ENCODE results near the gene RNH1.

Gene RNH1

DNA sequence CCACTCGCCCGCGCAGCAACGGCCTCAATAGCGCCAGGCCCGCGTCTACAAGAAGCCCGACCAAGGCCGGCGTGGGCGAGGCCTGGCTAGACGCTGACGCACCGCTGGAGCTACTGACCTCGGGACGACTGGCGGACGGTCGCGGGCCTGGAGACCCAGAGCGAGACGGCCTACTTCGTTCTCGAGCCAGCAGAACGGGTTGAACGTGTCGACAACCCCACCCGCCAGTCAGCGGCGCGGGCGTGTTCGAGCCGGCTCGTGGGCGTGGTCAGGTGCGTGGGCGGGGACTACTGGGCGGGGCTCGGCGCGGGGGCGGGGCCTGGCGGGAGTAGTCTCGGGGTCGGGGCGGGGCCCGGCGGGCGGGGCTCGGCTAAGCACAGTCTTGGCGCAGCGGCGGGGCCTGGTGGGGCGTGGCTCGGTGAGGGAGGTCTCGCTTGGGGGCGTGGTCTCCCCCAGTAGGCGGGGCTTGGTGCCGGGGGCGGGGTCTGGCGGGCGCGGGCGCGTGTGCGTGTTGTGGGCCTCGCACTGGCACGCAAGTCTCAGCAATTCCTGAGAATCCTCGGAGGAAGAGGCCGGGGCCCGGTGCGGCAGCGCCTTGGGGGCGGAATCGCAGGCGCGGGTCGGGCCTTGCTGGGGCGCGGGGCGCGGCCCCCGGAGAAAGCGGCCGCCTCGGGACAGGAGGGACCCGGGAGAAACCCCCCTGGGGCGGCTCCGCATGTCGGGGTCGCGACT, at the start of gene RNH1:
TSS of gene RNH1 (minus strand) at position 248 of the 732 bp plus-strand sequence. CDS start 5,080 bp downstream, outside the sequence.
- DNase-seq = peak; percentile 87

DNA sequence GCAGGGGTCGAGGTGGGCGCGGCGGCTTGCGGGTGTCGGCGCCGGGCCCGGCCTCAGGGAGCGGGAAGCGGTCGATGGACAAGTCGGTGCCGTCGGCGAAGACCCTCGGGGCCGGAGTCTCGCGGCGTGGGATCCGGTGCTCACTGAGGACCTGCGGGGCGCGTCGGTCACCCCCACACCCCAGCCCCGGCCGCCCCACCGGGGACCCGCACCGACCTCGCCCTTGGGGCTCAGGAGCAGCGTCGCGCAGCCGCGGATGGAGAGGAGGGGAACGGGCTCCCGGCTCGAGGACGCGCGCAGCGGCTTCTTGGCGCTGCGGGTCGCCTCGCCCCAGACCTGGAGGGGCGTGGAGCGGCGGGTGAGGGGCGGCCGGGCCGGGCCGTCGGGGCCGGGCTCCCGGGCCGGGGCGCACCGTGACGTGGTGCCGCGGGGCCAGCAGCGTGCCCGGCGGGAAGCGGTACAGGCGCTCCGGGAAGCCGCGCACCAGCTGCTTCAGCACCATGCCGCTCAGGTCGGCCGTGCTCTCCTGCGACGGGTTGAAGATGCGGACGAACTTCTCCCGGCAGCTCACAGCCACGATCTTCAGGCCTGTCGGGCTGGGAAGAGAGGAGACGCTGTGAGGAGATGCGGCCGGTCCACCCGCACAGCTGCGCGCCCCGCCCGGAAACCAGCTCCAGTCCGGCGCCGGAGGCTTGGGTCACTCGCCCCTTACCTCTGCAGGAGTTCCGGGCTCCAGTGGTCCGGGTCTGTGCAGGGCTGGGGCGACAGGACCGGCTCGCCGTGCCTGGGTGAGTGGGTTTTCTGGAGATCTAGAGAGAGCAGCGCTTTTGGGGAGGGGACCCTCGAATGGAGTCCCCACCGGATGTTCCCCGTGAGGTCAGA, 49.0 kb upstream of the RNH1 start:
- no peak for DNase-seq

DNA sequence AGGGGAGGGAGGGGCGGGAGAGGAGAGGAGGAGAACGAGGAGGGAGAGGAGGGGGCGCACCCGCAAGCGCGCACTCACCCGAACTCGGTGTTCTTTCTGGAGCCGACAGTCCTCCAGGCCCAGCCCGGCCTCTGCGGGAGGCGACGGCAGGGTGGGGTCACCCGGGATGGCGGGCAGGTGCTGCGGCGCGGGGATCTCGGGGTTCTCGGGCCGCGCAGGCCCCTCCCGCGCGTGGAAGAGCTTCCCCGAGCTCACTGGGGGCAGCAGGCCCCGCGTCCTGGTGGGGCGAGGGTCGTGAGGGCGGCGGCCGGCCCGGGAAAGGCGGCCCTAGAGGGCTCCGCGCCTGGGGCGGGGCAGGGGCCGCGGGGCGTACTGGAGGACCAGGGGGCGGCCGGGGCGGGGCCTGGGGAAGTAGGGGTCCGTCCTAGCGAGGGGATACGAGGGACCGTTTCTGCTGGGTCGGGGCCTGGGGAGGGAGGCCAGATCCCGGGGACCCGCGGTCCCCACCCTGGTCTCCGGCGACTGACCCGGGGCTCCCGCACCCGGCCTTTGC, 48.3 kb upstream of the RNH1 start:
- no peak for DNase-seq

GRCh38 chr11:554428-555226, 47.6 kb upstream of the RNH1 start:
- peak; percentile 43 for DNase-seq

DNA sequence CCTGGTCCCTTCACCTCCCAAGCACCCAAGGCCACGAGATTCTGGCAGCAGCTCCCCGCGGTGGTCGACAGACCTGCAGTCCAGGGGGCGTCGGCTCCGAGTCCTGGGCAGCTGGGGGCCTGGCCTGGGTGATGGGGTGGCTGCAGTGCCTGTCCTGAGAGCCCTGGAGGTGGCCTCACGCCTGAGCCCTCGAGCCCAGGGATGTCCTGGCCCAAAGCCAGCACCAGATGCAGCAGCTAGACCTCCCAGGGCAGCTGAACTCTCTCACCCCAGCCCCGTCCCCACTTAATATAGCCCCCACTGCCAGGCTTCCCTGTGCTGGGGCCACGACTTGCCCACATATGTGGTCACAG, 46.9 kb upstream of the RNH1 start:
- no peak for DNase-seq

DNA sequence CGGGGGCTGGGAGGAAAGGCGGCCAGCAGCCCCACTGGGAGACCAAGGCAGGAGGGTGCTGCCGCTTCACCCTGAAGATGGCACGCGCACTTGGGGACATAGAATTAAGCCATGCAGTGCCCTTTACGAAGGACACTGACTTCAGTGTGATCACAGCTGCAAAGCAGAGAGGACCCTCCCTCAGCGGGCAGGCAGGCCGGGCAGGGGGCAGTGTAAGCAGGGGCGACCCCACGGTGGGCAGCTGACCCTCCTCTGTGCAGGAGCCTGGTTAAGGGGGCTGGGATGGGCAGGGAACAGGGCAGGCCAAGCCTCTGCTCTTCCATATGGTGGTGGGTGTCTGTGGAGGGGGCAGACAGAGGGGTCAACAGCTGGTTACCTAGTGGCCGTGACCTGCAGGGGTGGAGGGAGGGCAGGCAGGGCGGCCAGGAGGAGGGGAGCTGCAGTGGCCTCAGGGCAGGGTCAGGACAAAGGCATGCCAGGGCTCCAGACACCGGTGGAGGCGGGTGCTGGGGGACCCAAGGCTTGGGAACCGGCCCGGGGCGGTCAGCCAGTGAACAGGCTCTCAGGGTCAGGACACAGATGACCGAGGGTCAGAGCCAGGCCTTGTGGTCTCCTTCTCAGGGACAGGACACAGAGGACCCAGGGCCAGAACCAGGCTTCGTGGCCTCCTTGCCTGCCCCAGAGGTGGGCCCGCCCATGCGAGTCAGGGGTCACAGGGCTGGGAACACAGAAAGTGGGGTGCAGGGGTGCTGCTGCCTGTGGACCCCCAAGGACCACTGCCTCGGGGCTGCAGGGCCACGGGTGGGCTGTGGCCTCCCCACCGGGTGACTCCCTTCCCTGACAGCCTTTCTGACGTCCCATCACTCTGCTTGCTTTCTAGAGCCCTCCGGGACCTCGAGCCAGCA, 46.3 kb upstream of the RNH1 start:
- no peak for DNase-seq

DNA sequence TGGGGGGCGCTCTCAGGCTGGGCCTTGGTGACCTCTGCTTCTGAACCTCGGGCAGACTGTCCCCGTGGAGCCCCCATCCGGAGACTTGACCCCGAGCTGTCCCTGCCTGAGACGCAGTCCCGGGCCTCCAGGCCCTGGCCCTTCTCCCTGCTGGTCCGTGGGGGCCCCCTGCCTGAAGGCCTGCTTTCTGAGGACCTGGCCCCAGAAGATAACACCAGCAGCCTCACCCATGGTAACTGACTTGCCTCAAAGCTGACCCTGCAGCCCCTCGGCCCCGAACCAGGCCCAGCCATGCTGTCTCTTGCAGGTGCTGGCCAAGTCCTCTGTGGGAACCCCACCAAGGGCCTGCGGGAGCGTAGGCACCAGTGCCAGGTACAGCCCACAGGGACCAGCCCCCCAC, 44.6 kb upstream of the RNH1 start:
- no peak for DNase-seq

- no peak for DNase-seq
Measured at GRCh38 chr11:551131-551530, 44.1 kb upstream of the RNH1 start.

- no peak for DNase-seq
Measured at GRCh38 chr11:550746-551085, 43.7 kb upstream of the RNH1 start.

DNA sequence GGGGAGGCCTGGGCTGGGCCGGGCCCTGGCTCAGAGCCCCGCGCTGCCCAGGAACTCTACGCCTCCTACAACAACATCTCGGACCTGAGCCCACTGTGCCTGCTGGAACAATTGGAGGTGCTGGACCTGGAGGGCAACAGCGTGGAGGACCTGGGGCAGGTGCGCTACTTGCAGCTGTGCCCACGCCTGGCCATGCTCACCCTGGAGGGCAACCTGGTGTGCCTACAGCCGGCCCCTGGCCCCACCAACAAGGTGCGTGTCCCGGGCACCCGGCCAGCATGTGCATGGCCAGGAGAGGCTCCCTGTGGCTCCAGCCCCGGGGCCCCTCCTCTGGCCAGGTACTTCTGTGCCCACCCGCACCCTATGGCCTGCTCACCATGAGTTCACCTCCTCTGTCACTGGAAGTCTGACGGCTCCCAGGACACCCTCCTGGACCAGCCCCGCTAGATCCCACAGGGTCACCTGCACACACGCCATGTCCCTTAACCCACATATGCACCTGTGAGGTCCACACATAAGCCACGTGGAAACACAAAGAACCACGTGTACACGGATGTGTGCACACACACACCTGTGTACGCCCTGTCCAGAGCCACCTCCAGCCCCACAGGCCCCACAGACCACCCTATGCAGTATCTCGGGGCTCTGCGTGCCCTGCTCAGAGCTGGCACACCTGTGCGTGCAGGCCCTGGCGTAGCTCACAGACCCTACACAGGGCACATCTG, 43.1 kb upstream of the RNH1 start:
- no peak for DNase-seq

DNA sequence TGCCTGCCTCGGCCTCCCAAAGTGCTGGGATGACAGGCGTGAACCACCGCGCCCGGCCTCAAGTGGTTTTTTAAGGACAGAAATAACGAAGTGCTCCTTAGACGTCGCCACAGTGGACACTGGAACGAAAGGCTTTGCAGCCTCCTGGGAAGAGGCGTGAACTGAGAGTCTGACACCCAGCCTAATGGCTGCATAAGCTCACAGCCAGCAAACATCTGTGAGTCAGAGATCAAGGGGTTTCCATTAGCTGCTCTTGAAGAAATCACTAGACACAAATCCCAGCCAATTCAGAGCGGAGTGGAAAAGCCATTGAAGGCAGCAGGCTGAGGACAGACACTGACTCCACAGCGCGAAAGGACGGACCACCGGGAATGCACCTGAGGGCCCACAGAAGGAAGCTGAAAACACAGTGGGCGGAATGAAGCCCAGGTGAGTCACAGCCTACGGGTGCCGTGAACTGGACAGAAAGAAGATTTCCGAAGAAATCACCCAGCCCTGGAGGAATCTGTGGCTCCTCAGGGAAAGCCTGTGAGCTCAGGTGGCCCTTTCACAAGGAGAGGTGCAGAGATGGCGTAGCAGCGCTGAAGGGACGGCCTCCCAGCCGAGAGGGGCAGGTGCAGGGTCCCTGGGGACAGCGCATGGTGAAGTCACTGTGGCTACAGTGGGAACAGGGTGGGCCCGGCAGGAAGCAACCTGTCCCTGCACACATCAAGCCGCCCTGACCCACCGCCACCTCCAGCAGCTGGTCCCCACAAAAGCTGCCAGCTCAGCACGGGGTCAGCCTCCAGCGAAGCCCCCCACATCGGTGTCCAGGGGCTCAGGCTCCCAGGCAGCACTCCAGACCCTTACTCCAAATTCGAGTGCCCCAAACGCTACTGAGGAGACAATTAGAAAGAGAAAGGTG, 41.9 kb upstream of the RNH1 start:
- DNase-seq = no peak

DNA sequence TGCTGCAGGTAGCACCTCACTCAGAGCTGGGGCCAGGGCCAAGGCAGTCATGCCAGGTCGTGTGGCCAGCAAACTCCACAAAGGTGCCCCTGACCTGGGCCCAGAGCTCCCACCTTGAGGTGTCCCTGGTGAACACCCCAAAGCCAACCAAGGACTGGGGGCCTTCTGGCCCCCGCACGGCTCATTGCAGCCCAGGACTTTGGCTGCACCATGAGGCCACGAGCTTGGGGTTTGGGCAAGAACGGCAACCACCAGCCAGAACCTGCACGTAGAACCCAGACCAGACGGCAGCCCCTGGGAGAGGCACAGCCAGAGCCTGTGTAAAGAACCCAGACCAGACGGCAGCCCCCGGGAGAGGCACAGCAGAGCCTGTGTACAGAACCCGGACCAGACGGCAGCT, 38.1 kb upstream of the RNH1 start:
- DNase-seq = no peak

DNA sequence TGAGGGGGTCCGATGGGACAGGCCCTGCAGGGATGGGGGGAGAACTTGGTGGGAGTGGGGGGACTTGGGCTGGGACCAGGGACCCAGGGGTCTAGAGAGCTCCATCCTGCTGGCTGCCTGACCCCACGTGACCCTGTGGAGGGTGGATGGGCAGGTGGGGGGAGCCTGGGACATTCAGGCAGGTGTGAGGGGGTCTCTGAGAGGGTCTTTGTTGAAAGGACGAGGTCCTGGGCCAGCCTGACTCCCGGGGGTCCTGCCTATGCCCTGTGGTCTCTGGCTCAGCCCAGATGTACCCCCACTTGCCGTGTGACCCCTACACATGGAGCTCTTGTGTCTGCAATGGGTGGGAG, 37.8 kb upstream of the RNH1 start:
- no peak for DNase-seq

GRCh38 chr11:541433-541885, 34.4 kb upstream of the RNH1 start:
- no peak for DNase-seq

DNA sequence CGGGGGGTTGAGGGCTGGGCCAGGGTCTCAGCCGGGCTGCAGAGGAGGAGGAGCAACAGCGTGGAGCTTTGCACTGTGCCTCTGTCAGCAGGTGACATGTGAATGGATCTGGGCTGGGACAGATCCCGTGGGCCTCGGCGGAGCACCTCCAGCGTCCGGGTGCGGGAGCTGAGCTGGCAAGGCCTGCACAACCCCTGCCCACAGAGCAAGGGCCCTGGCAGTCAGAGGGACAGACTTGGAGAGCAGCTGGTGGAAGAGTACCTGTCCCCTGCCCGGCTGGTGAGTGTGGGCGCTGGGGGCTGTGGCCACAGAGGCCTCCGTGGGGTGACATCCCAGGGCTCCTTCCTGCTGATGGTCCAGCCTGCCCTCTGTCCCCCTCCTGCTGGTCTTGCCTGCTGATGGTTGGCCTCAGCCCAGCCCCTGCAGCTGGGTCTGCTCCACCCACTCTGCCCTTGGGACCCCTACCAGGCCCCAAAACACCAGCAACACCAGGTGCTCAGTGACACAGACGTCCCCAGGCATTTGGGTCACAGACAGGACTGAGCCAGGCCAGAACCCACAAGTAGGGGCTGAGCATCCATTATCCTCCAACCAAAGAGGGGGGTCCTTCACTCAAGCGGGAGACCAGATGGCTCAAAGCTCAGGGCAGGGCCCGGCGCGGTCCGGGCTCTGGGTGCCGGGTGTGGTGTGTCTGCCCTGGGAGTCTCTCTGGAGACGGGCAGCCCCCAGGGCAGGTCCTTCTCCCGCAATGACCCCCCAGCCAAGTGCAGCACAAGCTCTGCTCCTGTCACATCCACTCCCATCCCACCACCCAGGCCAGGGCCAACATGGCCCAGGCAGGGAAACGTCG, 33.8 kb upstream of the RNH1 start:
- no peak for DNase-seq

- no peak for DNase-seq
Measured at GRCh38 chr11:539971-540481, 33.0 kb upstream of the RNH1 start.

DNA sequence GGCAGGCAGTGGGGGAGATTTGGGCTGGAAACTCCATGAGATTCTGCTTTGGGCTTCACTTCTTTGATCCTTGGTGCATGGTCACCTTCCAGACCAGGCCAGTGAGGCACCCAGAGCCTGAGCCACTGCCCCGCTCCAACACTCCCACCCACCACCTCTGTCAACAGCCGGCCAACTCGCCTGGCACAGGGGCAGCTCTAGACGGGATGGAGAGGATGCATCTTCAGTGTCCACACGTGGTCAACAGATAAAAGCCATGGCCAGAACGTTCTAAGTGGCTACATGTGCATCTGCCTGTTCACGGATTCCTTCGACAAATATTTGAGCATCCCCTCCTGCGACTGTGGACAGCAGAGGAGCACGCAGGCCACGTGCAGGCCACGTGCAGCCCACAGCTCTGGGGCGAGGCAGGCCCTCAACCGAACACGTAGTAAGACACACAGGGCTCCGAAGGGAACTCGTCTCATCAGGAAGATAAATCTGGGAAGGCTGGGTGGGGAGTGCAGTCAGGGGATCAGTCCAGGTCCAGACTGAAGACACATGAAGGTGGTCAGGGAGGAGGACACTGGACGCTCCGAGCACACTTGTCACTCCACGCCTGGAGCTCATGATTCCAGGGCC, 31.5 kb upstream of the RNH1 start:
- DNase-seq = no peak

DNA sequence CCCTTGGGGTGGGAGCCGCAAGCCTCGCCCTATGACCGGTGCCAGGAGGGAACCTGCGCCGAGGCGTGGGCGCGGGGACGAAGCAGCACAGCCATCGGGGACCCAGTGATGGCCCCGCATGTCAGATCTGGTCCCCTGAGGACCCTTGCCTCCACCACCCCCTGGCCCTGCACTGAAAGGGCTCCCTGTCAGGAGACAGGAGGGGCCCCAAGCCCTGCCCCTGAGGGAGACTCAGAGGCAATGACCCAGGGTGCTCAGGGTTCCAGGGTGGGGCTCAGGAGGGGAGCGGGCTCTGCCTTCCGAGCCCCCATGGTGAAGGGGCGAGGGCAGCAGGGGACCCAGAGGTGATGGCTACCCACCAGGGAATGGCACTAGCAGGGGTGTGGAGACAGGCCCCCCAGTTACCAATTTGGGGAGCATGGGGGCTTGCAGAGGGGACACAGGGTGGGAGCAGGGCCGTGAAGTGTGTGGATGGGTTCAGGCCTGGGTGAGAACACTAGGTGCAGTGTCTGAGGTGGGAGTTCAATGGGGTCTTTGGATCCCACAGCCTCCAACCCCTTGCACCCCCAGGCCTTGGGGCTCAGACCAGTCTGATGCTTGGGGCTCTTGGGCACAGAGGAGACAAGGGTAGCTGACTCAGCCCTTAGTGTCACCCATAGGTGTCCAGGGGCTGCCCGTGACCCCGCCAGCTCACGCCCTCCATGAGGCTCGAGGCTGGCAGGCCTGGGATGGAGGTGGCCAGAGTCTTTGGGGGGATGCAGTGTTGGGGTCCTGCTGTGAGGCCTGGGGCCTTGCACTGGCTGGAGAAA, 30.8 kb upstream of the RNH1 start:
- DNase-seq = no peak

Data from GDM1 (cell line).